ENCODE measurements around the gene ANXA4. TPM values are rescaled to one million over a fixed set of nuclear protein-coding genes. Genes with fewer than 3 reads are reported as not detected.

Gene ANXA4
- polyA plus RNA-seq, 1 of the 3 experiments (the other 2 are of a cell fraction) = 137 TPM

GRCh38 chr2:69725706-69726360 lies 16.1 kb upstream of the ANXA4 start:
- TF ChIP-seq GATA2 (CRISPR knock-in tag; IDR thresholded peaks at IDR 0.05) = no peak
- no peak for TF ChIP-seq FOXJ3 (CRISPR knock-in tag; IDR thresholded peaks at IDR 0.05)
- no peak for TF ChIP-seq JUND (IDR thresholded peaks at IDR 0.05)
- TF ChIP-seq SMC3 (IDR thresholded peaks at IDR 0.05; ENCODE audit: low read depth, low read length) = no peak
- TF ChIP-seq FOXM1 (IDR thresholded peaks at IDR 0.05; ENCODE audit: low read depth) = no peak
- no peak for TF ChIP-seq EZH2phosphoT487 (IDR thresholded peaks at IDR 0.05; ENCODE audit: borderline replicate concordance, low read depth)
- TF ChIP-seq CHD2 (IDR thresholded peaks at IDR 0.05; ENCODE audit: low read length, partially characterized antibody) = no peak
- no peak for TF ChIP-seq RAD21 (IDR thresholded peaks at IDR 0.05; ENCODE audit: low read length)
- TF ChIP-seq RCOR1 (IDR thresholded peaks at IDR 0.05; ENCODE audit: low read length) = no peak
- no peak for TF ChIP-seq EP300 (IDR thresholded peaks at IDR 0.05; ENCODE audit: borderline replicate concordance in 1 of 2, low read depth in 1 of 2, low read length in 1 of 2)
- TF ChIP-seq PBX3 (IDR thresholded peaks at IDR 0.05) = no peak
- no peak for TF ChIP-seq ELF1 (IDR thresholded peaks at IDR 0.05)
- TF ChIP-seq RFX5 (IDR thresholded peaks at IDR 0.05; ENCODE audit: low read length) = no peak
- no peaks in the 10 kb centered on the region for H3K9me2 ChIP-seq
- ChIA-PET POLR2A (no interaction called here), CTCF (interaction anchor here (0.9 to 5.7 kb wide), 14 partner anchors 8 to 343 kb away, joined by 4 to 376 read pairs (median 11); partner anchors contain the start of gene ANXA4)
- DNase-seq = no peak
- H3K4me1 ChIP-seq (ENCODE audit: control insufficient read depth in 1 of 2, insufficient read depth in 2 of 2, low read depth in 1 of 2, low read length in 1 of 2) = peaks cover 0 to 7% of the 10 kb centered on the region in 2 experiments; a peak in 1 of 4 replicates
- H3K36me3 ChIP-seq (replicated peaks in 1 of 2; ENCODE audit: control insufficient read depth in 1 of 2, insufficient read depth in 2 of 2, low read length in 1 of 2) = no peaks in the 10 kb centered on the region
- WGBS (ENCODE audit: low lambda C conversion rate) = 80% methylated on average over 7 of the region's 7 CpGs
- H3K79me2 ChIP-seq (ENCODE audit: insufficient read depth) = no peaks in the 10 kb centered on the region
- no peaks in the 10 kb centered on the region for H3K9me3 ChIP-seq
- H3K4me2 ChIP-seq = no peak overlapping the region
- H4K20me1 ChIP-seq (ENCODE audit: insufficient read depth) = no peaks in the 10 kb centered on the region
- H3F3A ChIP-seq (replicated peaks; ENCODE audit: insufficient read depth) = peaks cover 4% of the 10 kb centered on the region
- H3K4me3 ChIP-seq (ENCODE audit: low read depth in 2 of 2, low read length in 1 of 2) = no peak overlapping the region
- no peaks in the 10 kb centered on the region for H3K27me3 ChIP-seq (ENCODE audit: insufficient read depth)
- H3K27ac ChIP-seq (ENCODE audit: low read depth in 2 of 2, low read length in 1 of 2) = no peak overlapping the region
- no peak overlapping the region for H3K9ac ChIP-seq
- no peak overlapping the region for H2AFZ ChIP-seq (ENCODE audit: low read depth)

DNA sequence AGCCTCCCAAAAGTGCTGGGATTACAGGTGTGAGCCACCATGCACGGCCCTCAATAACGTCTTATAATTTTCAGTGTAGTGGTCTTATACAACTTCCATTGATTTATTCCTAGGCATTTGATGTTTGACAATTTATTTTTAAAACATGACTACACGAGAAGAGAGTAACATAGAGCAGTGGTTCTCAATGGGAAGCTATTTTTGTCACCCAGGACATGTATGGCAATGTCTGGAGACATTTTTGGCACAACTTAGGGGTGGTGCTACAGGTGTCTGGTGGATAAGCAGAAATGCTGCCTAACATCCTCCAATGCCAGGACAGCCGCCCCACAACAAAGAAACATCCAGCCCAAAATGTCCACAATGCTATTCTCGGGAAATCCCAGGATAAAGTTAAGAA lies 12.7 kb upstream of the ANXA4 start:
- Histone ChIP-seq H3K36me3 (replicated peaks in 1 of 2; ENCODE audit: control insufficient read depth in 1 of 2, insufficient read depth in 2 of 2, low read length in 1 of 2) (no peaks in the 10 kb centered on the region), H3K4me3 (ENCODE audit: low read depth in 2 of 2, low read length in 1 of 2) (no peak overlapping the region), H3K27ac (ENCODE audit: low read depth in 2 of 2, low read length in 1 of 2) (no peak overlapping the region), H3K4me2 (no peak overlapping the region), H3K9ac (no peak overlapping the region), H3K9me3 (no peaks in the 10 kb centered on the region), H3K79me2 (ENCODE audit: insufficient read depth) (no peaks in the 10 kb centered on the region), H4K20me1 (ENCODE audit: insufficient read depth) (no peaks in the 10 kb centered on the region), H3K27me3 (ENCODE audit: insufficient read depth) (no peaks in the 10 kb centered on the region), H3K4me1 (ENCODE audit: control insufficient read depth in 1 of 2, insufficient read depth in 2 of 2, low read depth in 1 of 2, low read length in 1 of 2) (peaks cover 0 to 2% of the 10 kb centered on the region in 2 experiments; a peak in 1 of 4 replicates), H2AFZ (ENCODE audit: low read depth) (no peak overlapping the region), H3K9me2 (no peaks in the 10 kb centered on the region), H3F3A (replicated peaks; ENCODE audit: insufficient read depth) (no peaks in the 10 kb centered on the region)
- no peak for DNase-seq
- ChIA-PET CTCF (interaction anchor here (1.3 kb wide), 1 partner anchor 87 kb away, joined by 3 read pairs; no protein-coding TSS in a partner anchor), POLR2A (no interaction called here)
- WGBS (ENCODE audit: low lambda C conversion rate) = 93% methylated on average over 5 of the region's 5 CpGs
- TF ChIP-seq TEAD4 (IDR thresholded peaks at IDR 0.05; ENCODE audit: borderline replicate concordance, insufficient read depth) (no peak), TAF1 (IDR thresholded peaks at IDR 0.05; ENCODE audit: borderline replicate concordance, low read depth, low read length) (no peak), NRF1 (IDR thresholded peaks at IDR 0.05; ENCODE audit: low read depth, low read length) (no peak), ELF1 (IDR thresholded peaks at IDR 0.05) (no peak), RAD21 (IDR thresholded peaks at IDR 0.05; ENCODE audit: low read length) (no peak), POLR2AphosphoS5 (IDR thresholded peaks at IDR 0.05; ENCODE audit: low read depth, low read length) (no peak), FOXM1 (IDR thresholded peaks at IDR 0.05; ENCODE audit: low read depth) (no peak)
- TF ChIP-seq, protein P1, sequence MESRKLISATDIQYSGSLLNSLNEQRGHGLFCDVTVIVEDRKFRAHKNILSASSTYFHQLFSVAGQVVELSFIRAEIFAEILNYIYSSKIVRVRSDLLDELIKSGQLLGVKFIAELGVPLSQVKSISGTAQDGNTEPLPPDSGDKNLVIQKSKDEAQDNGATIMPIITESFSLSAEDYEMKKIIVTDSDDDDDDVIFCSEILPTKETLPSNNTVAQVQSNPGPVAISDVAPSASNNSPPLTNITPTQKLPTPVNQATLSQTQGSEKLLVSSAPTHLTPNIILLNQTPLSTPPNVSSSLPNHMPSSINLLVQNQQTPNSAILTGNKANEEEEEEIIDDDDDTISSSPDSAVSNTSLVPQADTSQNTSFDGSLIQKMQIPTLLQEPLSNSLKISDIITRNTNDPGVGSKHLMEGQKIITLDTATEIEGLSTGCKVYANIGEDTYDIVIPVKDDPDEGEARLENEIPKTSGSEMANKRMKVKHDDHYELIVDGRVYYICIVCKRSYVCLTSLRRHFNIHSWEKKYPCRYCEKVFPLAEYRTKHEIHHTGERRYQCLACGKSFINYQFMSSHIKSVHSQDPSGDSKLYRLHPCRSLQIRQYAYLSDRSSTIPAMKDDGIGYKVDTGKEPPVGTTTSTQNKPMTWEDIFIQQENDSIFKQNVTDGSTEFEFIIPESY (IDR thresholded peaks at IDR 0.05; ENCODE audit: borderline replicate concordance, low read depth) = no peak
- TF ChIP-seq, protein P2, sequence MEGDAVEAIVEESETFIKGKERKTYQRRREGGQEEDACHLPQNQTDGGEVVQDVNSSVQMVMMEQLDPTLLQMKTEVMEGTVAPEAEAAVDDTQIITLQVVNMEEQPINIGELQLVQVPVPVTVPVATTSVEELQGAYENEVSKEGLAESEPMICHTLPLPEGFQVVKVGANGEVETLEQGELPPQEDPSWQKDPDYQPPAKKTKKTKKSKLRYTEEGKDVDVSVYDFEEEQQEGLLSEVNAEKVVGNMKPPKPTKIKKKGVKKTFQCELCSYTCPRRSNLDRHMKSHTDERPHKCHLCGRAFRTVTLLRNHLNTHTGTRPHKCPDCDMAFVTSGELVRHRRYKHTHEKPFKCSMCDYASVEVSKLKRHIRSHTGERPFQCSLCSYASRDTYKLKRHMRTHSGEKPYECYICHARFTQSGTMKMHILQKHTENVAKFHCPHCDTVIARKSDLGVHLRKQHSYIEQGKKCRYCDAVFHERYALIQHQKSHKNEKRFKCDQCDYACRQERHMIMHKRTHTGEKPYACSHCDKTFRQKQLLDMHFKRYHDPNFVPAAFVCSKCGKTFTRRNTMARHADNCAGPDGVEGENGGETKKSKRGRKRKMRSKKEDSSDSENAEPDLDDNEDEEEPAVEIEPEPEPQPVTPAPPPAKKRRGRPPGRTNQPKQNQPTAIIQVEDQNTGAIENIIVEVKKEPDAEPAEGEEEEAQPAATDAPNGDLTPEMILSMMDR (IDR thresholded peaks at IDR 0.05) = no peak
- TF ChIP-seq, protein P3, sequence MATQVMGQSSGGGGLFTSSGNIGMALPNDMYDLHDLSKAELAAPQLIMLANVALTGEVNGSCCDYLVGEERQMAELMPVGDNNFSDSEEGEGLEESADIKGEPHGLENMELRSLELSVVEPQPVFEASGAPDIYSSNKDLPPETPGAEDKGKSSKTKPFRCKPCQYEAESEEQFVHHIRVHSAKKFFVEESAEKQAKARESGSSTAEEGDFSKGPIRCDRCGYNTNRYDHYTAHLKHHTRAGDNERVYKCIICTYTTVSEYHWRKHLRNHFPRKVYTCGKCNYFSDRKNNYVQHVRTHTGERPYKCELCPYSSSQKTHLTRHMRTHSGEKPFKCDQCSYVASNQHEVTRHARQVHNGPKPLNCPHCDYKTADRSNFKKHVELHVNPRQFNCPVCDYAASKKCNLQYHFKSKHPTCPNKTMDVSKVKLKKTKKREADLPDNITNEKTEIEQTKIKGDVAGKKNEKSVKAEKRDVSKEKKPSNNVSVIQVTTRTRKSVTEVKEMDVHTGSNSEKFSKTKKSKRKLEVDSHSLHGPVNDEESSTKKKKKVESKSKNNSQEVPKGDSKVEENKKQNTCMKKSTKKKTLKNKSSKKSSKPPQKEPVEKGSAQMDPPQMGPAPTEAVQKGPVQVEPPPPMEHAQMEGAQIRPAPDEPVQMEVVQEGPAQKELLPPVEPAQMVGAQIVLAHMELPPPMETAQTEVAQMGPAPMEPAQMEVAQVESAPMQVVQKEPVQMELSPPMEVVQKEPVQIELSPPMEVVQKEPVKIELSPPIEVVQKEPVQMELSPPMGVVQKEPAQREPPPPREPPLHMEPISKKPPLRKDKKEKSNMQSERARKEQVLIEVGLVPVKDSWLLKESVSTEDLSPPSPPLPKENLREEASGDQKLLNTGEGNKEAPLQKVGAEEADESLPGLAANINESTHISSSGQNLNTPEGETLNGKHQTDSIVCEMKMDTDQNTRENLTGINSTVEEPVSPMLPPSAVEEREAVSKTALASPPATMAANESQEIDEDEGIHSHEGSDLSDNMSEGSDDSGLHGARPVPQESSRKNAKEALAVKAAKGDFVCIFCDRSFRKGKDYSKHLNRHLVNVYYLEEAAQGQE (IDR thresholded peaks at IDR 0.05; ENCODE audit: low read depth, low read length) = no peak

All from SK-N-SH (cell line).